ENCODE measurements around the gene PEF1.
A peak's percentile ranks its signal among the peaks of the same experiment; 100 is the strongest.

Gene PEF1

GRCh38 chr1:31652891-31653499, 8.3 kb upstream of the PEF1 start:
- no peak for DNase-seq

- DNase-seq: no peak
These were observed 7.1 kb upstream of the PEF1 start for GRCh38 chr1:31651766-31652165.

GRCh38 chr1:31651089-31651420, 6.4 kb upstream of the PEF1 start:
- no peak for DNase-seq

GRCh38 chr1:31650161-31651088, 5.7 kb upstream of the PEF1 start:
- no peak for DNase-seq

- no peak for DNase-seq
These were observed 4.1 kb upstream of the PEF1 start for GRCh38 chr1:31648641-31649357.

GRCh38 chr1:31648190-31648589, 3.5 kb upstream of the PEF1 start:
- DNase-seq: no peak

GRCh38 chr1:31647106-31647505, 2.4 kb upstream of the PEF1 start:
- no peak for DNase-seq

GRCh38 chr1:31646259-31646960, 1.7 kb upstream of the PEF1 start:
- DNase-seq: no peak

- no peak for DNase-seq
These were observed 545 bp upstream of the PEF1 start for GRCh38 chr1:31645274-31645568.

- no peak for DNase-seq
These were observed 608 bp downstream of the PEF1 start for GRCh38 chr1:31643976-31644559.

- DNase-seq: no peak
These were observed 1.8 kb downstream of the PEF1 start for GRCh38 chr1:31642897-31643296.

- DNase-seq: no peak
These were observed 2.3 kb downstream of the PEF1 start for GRCh38 chr1:31642366-31642765.

- no peak for DNase-seq
These were observed 3.7 kb downstream of the PEF1 start for GRCh38 chr1:31640964-31641363.

GRCh38 chr1:31640179-31640578, 4.5 kb downstream of the PEF1 start:
- no peak for DNase-seq

GRCh38 chr1:31639543-31639942, 5.1 kb downstream of the PEF1 start:
- no peak for DNase-seq

GRCh38 chr1:31637915-31638673, 6.6 kb downstream of the PEF1 start:
- no peak for DNase-seq

- peak; percentile 31 for DNase-seq
These were observed 11.6 kb downstream of the PEF1 start for GRCh38 chr1:31633117-31633516.

- DNase-seq: no peak
These were observed 12.0 kb downstream of the PEF1 start for GRCh38 chr1:31632649-31633048.

GRCh38 chr1:31628931-31629556, 15.6 kb downstream of the PEF1 start:
- DNase-seq: no peak

- DNase-seq: no peak
These were observed 16.6 kb downstream of the PEF1 start for GRCh38 chr1:31627930-31628559.

- DNase-seq: no peak
These were observed 17.3 kb downstream of the PEF1 start for GRCh38 chr1:31627301-31627929.

Measured in stimulated activated CD4-positive, alpha-beta T cell treated with anti-CD3 and anti-CD28 coated beads, Interleukin-4, amount 100 ng/mL, for 1 hour (primary cell).